MM.1S (cell line): ENCODE results near the gene OSBP.
"Not testable (repeated sequence)": the region's sequence is repeated elsewhere in the genome, so short reads cannot be mapped to it uniquely, and the experiment has no call there.

Experiments used
- CTCF ChIP-seq: fragments of 300-600 bp; sonication (generic); IDR thresholded peaks from 2 replicates; pipeline ENCODE4 v1.5.1; 2016; ENCODE audit warnings: antibody characterized with exemption, low read length, mixed read lengths
- EZH2 ChIP-seq: fragments of 300-600 bp; sonication (generic); optimal IDR thresholded peaks from 2 replicates; pipeline ENCODE3; 2017; ENCODE audit warnings: low read depth, mild to moderate bottlenecking, antibody characterized with exemption, low read length, mixed read lengths
- EZH2phosphoT487 ChIP-seq: fragments of 300-600 bp; sonication (generic); IDR thresholded peaks from 2 replicates; pipeline ENCODE4 v1.6.1; 2018; ENCODE audit warnings: antibody characterized with exemption, low read length

GRCh38 chr11:59626969-59627368, 11.4 kb upstream of the OSBP start:
- TF ChIP-seq EZH2, CTCF, EZH2phosphoT487: not testable (repeated sequence)
